ENCODE data around the gene RPL36. TPM values are rescaled to one million over a fixed set of nuclear protein-coding genes. Genes with fewer than 3 reads are reported as not detected.
"Not testable (repeated sequence)": the region's sequence is repeated elsewhere in the genome, so short reads cannot be mapped to it uniquely, and the experiment has no call there.

Gene RPL36
- total and polyA plus RNA-seq, 7 donors: 440 to 814 (median 572) TPM

DNA sequence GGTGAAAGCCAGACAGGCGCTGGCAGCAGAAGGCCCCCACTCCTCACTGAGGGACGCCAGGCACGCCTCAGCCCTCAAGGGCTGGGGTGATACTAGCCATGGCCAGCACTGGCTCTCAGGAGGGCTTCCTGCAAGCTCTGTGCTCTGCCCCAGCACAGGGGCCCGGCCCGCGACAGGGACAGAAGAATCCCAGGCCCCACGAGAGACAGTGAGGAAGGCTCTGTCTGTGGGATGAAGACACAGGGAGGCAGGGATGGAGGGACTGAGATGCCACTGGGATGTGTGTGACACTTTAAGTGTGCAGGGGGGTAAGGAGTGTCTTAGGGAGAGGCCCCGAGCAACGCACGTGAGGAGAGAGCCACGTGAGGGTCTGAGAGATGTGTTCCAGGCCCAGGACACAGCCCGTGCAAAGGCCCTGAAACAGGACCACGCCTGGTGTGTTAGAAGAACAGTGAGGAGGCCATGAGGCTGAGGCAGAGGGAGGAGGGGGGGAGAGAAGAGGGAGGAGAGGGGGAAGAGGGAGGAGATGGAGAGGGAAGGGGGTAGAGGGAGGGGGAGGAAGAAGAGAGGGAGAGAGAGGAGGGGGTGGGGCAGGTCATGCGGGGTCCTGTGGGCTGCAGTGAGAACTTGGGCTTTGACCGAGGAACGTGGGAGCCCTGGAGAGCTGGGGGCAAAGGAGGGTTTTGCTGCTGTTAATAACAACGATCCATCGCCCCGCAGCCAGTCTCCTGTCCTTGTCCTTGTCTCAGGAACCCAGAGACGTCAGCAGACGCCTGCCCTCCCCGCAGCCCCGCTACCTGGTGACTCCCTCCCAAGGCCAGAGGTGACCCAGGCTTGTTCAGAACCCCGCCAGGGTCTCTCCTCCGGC is 7.2 kb downstream of the RPL36 start:
- no peak overlapping the region for H3K27ac ChIP-seq
- 76 to 84% (median 81%) methylated on average over 19 to 25 of the region's 25 CpGs for WGBS, 3 donors

GRCh38 chr19:5697890-5698634 is 8.0 kb downstream of the RPL36 start:
- H3K9me3 ChIP-seq: no peaks in the 10 kb centered on the region
- no peaks in the 10 kb centered on the region for H3K27me3 ChIP-seq (ENCODE audit: insufficient read depth in 3 of 3, low read length in 2 of 3)
- TF ChIP-seq CTCF (IDR thresholded peaks at IDR 0.05): no peak
- no peak overlapping the region for H3K4me3 ChIP-seq
- no peak for DNase-seq
- ATAC-seq: peak in 1 of 4 donors; percentile 2
- no peaks in the 10 kb centered on the region for H3K4me1 ChIP-seq
- H3K27ac ChIP-seq: no peak overlapping the region
- intact Hi-C loops (cut with DNase I): no loop called here
- peaks cover 8 to 78% of the 10 kb centered on the region in 2 donors for H3K36me3 ChIP-seq (ENCODE audit: insufficient read depth in 1 of 2, low read depth in 1 of 2)
- 76 to 80% (median 79%) methylated on average over 28 to 30 of the region's 30 CpGs for WGBS, 3 donors

More for the DNA sequence above, 7.2 kb downstream of the RPL36 start:
- H3K9me3 ChIP-seq: no peaks in the 10 kb centered on the region
- TF ChIP-seq CTCF (IDR thresholded peaks at IDR 0.05): no peak
- ATAC-seq: no peak
- H3K4me3 ChIP-seq: no peak overlapping the region
- H3K36me3 ChIP-seq (ENCODE audit: insufficient read depth in 1 of 2, low read depth in 1 of 2): peaks cover 8 to 82% of the 10 kb centered on the region in 2 donors
- DNase-seq: no peak
- peaks cover 1% of the 10 kb centered on the region for H3K4me1 ChIP-seq
- intact Hi-C loops (cut with DNase I): no loop called here
- H3K27me3 ChIP-seq (ENCODE audit: insufficient read depth in 3 of 3, low read length in 2 of 3): no peaks in the 10 kb centered on the region

- H3K4me1 ChIP-seq: no peaks in the 10 kb centered on the region
- H3K36me3 ChIP-seq (ENCODE audit: insufficient read depth in 1 of 2, low read depth in 1 of 2): peaks cover 8 to 78% of the 10 kb centered on the region in 2 donors
- ATAC-seq (no peak), DNase-seq (no peak)
- 88 to 90% (median 88%) methylated on average over 38 of the region's 38 CpGs for WGBS, 3 donors
- no peak overlapping the region for H3K4me3 ChIP-seq
- no peak overlapping the region for H3K27ac ChIP-seq
- intact Hi-C loops (cut with DNase I): no loop called here
- H3K27me3 ChIP-seq (ENCODE audit: insufficient read depth in 3 of 3, low read length in 2 of 3): no peaks in the 10 kb centered on the region
- no peaks in the 10 kb centered on the region for H3K9me3 ChIP-seq
- no peak for TF ChIP-seq CTCF (IDR thresholded peaks at IDR 0.05)
Observed at GRCh38 chr19:5698635-5699422, 8.7 kb downstream of the RPL36 start.

- 92 to 95% (median 95%) methylated on average over 22 of the region's 22 CpGs for WGBS, 3 donors
- Histone ChIP-seq H3K4me1 (no peaks in the 10 kb centered on the region), H3K4me3 (no peak overlapping the region), H3K27me3 (ENCODE audit: insufficient read depth in 3 of 3, low read length in 2 of 3) (no peaks in the 10 kb centered on the region), H3K9me3 (no peaks in the 10 kb centered on the region), H3K27ac (no peak overlapping the region), H3K36me3 (ENCODE audit: insufficient read depth in 1 of 2, low read depth in 1 of 2) (peaks cover 10 to 80% of the 10 kb centered on the region in 2 donors)
- no peak for ATAC-seq
- DNase-seq: no peak
- no peak for TF ChIP-seq CTCF (IDR thresholded peaks at IDR 0.05)
- intact Hi-C loops (cut with DNase I): no loop called here
Observed at GRCh38 chr19:5700455-5701092, 10.5 kb downstream of the RPL36 start.

GRCh38 chr19:5702053-5702410 is 11.9 kb downstream of the RPL36 start:
- H3K9me3 ChIP-seq; H3K4me1 ChIP-seq; H3K27ac ChIP-seq; intact Hi-C loops (cut with DNase I); DNase-seq; ATAC-seq; H3K27me3 ChIP-seq (ENCODE audit: insufficient read depth in 3 of 3, low read length in 2 of 3); H3K4me3 ChIP-seq: not testable (repeated sequence)
- 91 to 93% methylated on average over 3 to 17 of the region's 28 CpGs; no CpG with 5 or more reads in 1 of the 3 donors for WGBS, 3 donors
- H3K36me3 ChIP-seq (ENCODE audit: insufficient read depth in 1 of 2, low read depth in 1 of 2): peaks cover 8 to 80% of the 10 kb centered on the region in 2 donors
